ENCODE data around the gene MMS19.
"Not testable (repeated sequence)": the region's sequence is repeated elsewhere in the genome, so short reads cannot be mapped to it uniquely, and the experiment has no call there.

Gene MMS19

GRCh38 chr10:97498076-97498840, at the start of gene MMS19:
Gene MMS19 (minus strand): TSS chr10:97498422. CDS start chr10:97498384, 38 bp downstream.
- DNase-seq, result peak; percentile 99

GRCh38 chr10:97547962-97548361, 49.7 kb upstream of the MMS19 start:
- DNase-seq, result peak; percentile 14

GRCh38 chr10:97547271-97547600, 49.0 kb upstream of the MMS19 start:
- no peak for DNase-seq

GRCh38 chr10:97546456-97547270, 48.4 kb upstream of the MMS19 start:
- DNase-seq, result no peak

GRCh38 chr10:97543025-97543546, 44.9 kb upstream of the MMS19 start:
- peak; percentile 95 for DNase-seq

GRCh38 chr10:97542169-97543024, 44.2 kb upstream of the MMS19 start:
- DNase-seq, result peak; percentile 94

GRCh38 chr10:97540669-97541500, 42.7 kb upstream of the MMS19 start:
- no peak for DNase-seq

- DNase-seq, result peak; percentile 81
Measured at GRCh38 chr10:97539523-97540200, 41.4 kb upstream of the MMS19 start.

- no peak for DNase-seq
Measured at GRCh38 chr10:97538839-97539238, 40.6 kb upstream of the MMS19 start.

- DNase-seq, result no peak
Measured at GRCh38 chr10:97538411-97538810, 40.2 kb upstream of the MMS19 start.

- DNase-seq, result no peak
Measured at GRCh38 chr10:97537186-97537869, 39.1 kb upstream of the MMS19 start.

- DNase-seq, result peak; percentile 19
Measured at GRCh38 chr10:97534746-97535367, 36.6 kb upstream of the MMS19 start.

GRCh38 chr10:97533888-97534287, 35.7 kb upstream of the MMS19 start:
- no peak for DNase-seq

- DNase-seq, result no peak
Measured at GRCh38 chr10:97532935-97533671, 34.9 kb upstream of the MMS19 start.

GRCh38 chr10:97531401-97531986, 33.3 kb upstream of the MMS19 start:
- DNase-seq, result no peak

- no peak for DNase-seq
Measured at GRCh38 chr10:97529685-97530465, 31.7 kb upstream of the MMS19 start.

GRCh38 chr10:97528876-97529275, 30.7 kb upstream of the MMS19 start:
- DNase-seq, result not testable (repeated sequence)

GRCh38 chr10:97525683-97526110, 27.5 kb upstream of the MMS19 start:
- DNase-seq, result no peak

Measured in fibroblast of skin of right quadriceps (primary cell).